Measurements from ENCODE around the gene MS4A1.

The MS4A1 gene

GRCh38 chr11:60477035-60477445 lies 21.4 kb downstream of the MS4A1 start:
- TF ChIP-seq CTCF (IDR thresholded peaks at IDR 0.05): no peak

GRCh38 chr11:60482361-60482760 lies 26.7 kb downstream of the MS4A1 start:
- no peak for TF ChIP-seq CTCF (IDR thresholded peaks at IDR 0.05)
- Histone ChIP-seq H3K27ac (no peak overlapping the region), H3K4me3 (no peak overlapping the region)
- DNase-seq (ENCODE audit: low spot score): no peak

More at GRCh38 chr11:60477035-60477445, 21.4 kb downstream of the MS4A1 start:
- no peak overlapping the region for H3K4me3 ChIP-seq
- DNase-seq (ENCODE audit: low spot score): no peak
- peak overlapping the region in 1 of 2 donors; percentile 17 for H3K27ac ChIP-seq

GRCh38 chr11:60485987-60486386 lies 30.3 kb downstream of the MS4A1 start:
- no peak for DNase-seq (ENCODE audit: low spot score)
- no peak for TF ChIP-seq CTCF (IDR thresholded peaks at IDR 0.05)
- H3K27ac ChIP-seq: no peak overlapping the region

GRCh38 chr11:60492488-60493009 lies 36.9 kb downstream of the MS4A1 start, which contains the start of gene MS4A12:
MS4A12 (plus strand) TSS chr11:60492778; CDS start chr11:60497319, 4,541 bp downstream.
- TF ChIP-seq CTCF (IDR thresholded peaks at IDR 0.05): no peak
- DNase-seq (ENCODE audit: low spot score): no peak
- Histone ChIP-seq H3K4me3 (no peak within 1 kb of the TSS), H3K27ac (no peak within 1 kb of the TSS)

More at GRCh38 chr11:60485987-60486386, 30.3 kb downstream of the MS4A1 start:
- no peak overlapping the region for H3K4me3 ChIP-seq

GRCh38 chr11:60493454-60493853 lies 37.8 kb downstream of the MS4A1 start:
- no peak overlapping the region for H3K4me3 ChIP-seq
- TF ChIP-seq CTCF (IDR thresholded peaks at IDR 0.05): no peak
- DNase-seq (ENCODE audit: low spot score): no peak
- H3K27ac ChIP-seq: no peak overlapping the region

GRCh38 chr11:60498399-60498798 lies 42.8 kb downstream of the MS4A1 start:
- H3K27ac ChIP-seq: no peak overlapping the region
- no peak for TF ChIP-seq CTCF (IDR thresholded peaks at IDR 0.05)
- no peak for DNase-seq (ENCODE audit: low spot score)

GRCh38 chr11:60498853-60499252 lies 43.2 kb downstream of the MS4A1 start:
- no peak for TF ChIP-seq CTCF (IDR thresholded peaks at IDR 0.05)
- Histone ChIP-seq H3K27ac (peak overlapping the region in 1 of 2 donors; percentile 2), H3K4me3 (no peak overlapping the region)
- DNase-seq (ENCODE audit: low spot score): no peak

More at GRCh38 chr11:60498399-60498798, 42.8 kb downstream of the MS4A1 start:
- H3K4me3 ChIP-seq: no peak overlapping the region
